ENCODE measurements around the gene DKC1. TPM values are rescaled to one million over a fixed set of nuclear protein-coding genes. Genes with fewer than 3 reads are reported as not detected.

The DKC1 gene
- total and polyA plus RNA-seq, 7 donors, result 21.2 to 61.0 (median 38.2) TPM

DNA sequence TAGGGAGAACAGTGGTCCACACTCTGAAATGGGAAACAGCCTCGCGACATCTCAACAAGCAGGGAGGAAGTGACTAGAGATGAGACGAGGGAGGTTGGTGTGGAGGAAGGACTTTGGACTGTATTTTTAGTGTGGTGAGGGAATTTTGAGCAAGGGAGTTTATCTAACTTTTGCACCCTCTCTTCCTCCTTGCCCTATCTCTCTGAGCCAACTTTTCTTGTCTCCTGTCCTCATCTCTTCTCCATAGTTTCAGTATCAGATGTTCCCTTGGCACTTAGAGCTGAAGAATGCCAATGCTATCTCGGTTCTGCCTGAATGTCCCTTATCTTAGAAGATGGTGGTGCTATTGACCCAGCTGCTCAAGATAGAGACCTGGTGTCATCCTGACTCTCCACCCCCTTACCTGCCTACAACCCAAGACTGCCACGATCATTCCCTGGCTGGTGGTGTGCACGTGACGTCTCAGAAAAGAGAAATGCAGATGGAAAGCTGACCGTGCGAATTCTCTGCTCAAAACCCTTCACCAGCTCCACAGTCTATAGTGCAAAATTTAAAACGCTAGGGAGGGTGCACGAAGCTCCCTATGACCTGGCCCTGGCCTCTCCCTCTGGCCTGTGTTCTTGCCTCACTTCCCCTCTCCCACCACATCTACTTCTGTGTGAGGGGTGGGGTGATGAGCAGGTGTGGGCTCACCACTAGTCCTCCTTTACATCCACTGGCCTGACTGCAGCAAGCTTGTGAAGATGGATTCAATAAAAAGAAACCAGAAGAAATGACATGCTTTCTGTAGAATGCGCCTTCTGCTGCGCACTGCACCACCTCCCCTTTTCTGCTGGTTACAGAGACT lies 21.7 kb downstream of the DKC1 start:
- 79 to 92% (median 90%) methylated on average over 13 of the region's 13 CpGs for WGBS, 3 donors
- intact Hi-C loops (cut with DNase I), result no loop called here

DNA sequence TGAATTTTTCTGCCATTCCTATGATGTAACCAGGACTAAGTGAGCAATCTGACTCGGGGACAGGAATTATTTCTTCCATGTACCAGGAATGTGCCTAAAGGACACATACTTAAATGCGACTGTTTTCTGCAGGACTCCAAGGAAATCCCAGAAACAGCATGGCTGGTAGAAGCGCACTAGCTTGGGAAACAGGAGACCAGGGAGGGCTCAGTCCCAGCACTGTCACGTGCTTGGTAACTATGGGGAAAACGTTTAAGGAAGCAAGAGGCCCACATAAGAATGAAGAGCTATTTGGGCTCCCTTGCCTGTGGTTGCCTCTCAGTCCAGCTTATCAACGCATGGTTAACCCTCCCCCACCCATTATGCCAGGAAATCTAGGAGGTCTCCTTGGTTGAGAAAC lies 23.1 kb downstream of the DKC1 start:
- TF ChIP-seq, protein P1, sequence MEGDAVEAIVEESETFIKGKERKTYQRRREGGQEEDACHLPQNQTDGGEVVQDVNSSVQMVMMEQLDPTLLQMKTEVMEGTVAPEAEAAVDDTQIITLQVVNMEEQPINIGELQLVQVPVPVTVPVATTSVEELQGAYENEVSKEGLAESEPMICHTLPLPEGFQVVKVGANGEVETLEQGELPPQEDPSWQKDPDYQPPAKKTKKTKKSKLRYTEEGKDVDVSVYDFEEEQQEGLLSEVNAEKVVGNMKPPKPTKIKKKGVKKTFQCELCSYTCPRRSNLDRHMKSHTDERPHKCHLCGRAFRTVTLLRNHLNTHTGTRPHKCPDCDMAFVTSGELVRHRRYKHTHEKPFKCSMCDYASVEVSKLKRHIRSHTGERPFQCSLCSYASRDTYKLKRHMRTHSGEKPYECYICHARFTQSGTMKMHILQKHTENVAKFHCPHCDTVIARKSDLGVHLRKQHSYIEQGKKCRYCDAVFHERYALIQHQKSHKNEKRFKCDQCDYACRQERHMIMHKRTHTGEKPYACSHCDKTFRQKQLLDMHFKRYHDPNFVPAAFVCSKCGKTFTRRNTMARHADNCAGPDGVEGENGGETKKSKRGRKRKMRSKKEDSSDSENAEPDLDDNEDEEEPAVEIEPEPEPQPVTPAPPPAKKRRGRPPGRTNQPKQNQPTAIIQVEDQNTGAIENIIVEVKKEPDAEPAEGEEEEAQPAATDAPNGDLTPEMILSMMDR (IDR thresholded peaks at IDR 0.05), result no peak
- no peak overlapping the region for H3K27ac ChIP-seq
- intact Hi-C loops (cut with DNase I), result no loop called here
- no peaks in the 10 kb centered on the region for H3K27me3 ChIP-seq (ENCODE audit: insufficient read depth in 3 of 3, low read length in 2 of 3)
- 61 to 83% (median 80%) methylated on average over 6 of the region's 6 CpGs for WGBS, 3 donors
- H3K36me3 ChIP-seq (ENCODE audit: insufficient read depth in 1 of 2, low read depth in 1 of 2), result no peaks in the 10 kb centered on the region
- H3K9me3 ChIP-seq, result no peaks in the 10 kb centered on the region
- no peaks in the 10 kb centered on the region for H3K4me1 ChIP-seq
- no peak for DNase-seq
- no peak for ATAC-seq
- no peak overlapping the region for H3K4me3 ChIP-seq

More for the DNA sequence above, 21.7 kb downstream of the DKC1 start:
- ATAC-seq, result no peak
- Histone ChIP-seq H3K4me3 (no peak overlapping the region), H3K27me3 (ENCODE audit: insufficient read depth in 3 of 3, low read length in 2 of 3) (no peaks in the 10 kb centered on the region), H3K36me3 (ENCODE audit: insufficient read depth in 1 of 2, low read depth in 1 of 2) (peaks cover 0 to 5% of the 10 kb centered on the region in 2 donors), H3K9me3 (no peaks in the 10 kb centered on the region), H3K27ac (no peak overlapping the region), H3K4me1 (no peaks in the 10 kb centered on the region)
- no peak for DNase-seq
- TF ChIP-seq, protein P1 (IDR thresholded peaks at IDR 0.05), result no peak

DNA sequence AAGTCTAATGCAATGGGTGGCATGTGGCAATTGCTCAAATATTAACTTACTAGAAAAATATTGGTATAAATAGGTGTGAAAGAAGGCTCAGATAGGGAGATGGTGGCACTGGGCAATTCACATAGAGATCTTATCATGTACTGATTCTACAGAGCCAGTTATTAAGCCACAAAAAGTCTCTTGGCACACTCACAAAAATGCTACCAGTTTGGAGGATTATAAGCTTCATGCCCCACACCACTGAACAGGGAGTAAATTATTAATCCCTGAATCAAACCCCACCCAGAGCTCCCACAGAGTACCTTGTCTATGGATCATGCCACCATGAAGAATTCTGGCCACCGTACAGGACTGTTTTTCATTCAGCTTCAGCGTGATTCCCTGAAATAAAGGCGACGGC lies 28.8 kb downstream of the DKC1 start:
- no peak for DNase-seq
- Histone ChIP-seq H3K27me3 (ENCODE audit: insufficient read depth in 3 of 3, low read length in 2 of 3) (no peaks in the 10 kb centered on the region), H3K4me1 (no peaks in the 10 kb centered on the region), H3K9me3 (no peaks in the 10 kb centered on the region), H3K4me3 (no peak overlapping the region), H3K36me3 (ENCODE audit: insufficient read depth in 1 of 2, low read depth in 1 of 2) (no peaks in the 10 kb centered on the region), H3K27ac (no peak overlapping the region)
- WGBS, 3 donors, result 60 to 79% (median 68%) methylated on average over 4 of the region's 4 CpGs
- ATAC-seq, result no peak
- TF ChIP-seq, protein P1 (IDR thresholded peaks at IDR 0.05), result no peak
- intact Hi-C loops (cut with DNase I), result loop anchor here in 1 of 2 donors (2.0 kb wide), 1 partner anchor 19 kb away; no protein-coding TSS in a partner anchor

DNA sequence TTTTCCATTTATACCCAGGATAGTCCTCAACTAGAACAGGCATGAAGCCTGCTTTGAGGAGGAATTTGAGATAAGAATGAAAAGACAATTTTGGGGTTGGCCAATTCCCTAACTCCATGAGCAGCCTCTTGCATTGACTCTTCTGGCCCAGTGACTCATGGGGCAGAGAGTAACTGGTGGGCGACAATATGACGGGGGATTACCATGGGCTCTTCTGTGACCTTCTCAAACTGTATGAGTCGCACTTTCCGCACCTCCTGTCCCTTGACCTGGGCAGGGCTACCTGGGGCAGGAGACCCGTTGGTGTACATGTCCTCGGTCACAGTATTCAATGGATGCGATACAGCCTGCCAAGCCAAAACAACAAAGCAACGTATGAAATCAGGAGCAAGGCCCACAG lies 29.3 kb downstream of the DKC1 start:
- H3K9me3 ChIP-seq, result no peaks in the 10 kb centered on the region
- no peaks in the 10 kb centered on the region for H3K27me3 ChIP-seq (ENCODE audit: insufficient read depth in 3 of 3, low read length in 2 of 3)
- DNase-seq, result no peak
- no peaks in the 10 kb centered on the region for H3K36me3 ChIP-seq (ENCODE audit: insufficient read depth in 1 of 2, low read depth in 1 of 2)
- ATAC-seq, result no peak
- H3K4me3 ChIP-seq, result no peak overlapping the region
- intact Hi-C loops (cut with DNase I), result loop anchor here in 1 of 2 donors (2.0 kb wide), 1 partner anchor 19 kb away; no protein-coding TSS in a partner anchor
- TF ChIP-seq, protein P1 (IDR thresholded peaks at IDR 0.05), result no peak
- no peaks in the 10 kb centered on the region for H3K4me1 ChIP-seq
- H3K27ac ChIP-seq, result no peak overlapping the region
- WGBS, 3 donors, result 84 to 96% (median 94%) methylated on average over 8 of the region's 8 CpGs

Measured in psoas muscle (tissue), 8 donors.